ENCODE data around the gene OSBP2. TPM values are rescaled to one million over a fixed set of nuclear protein-coding genes. Genes with fewer than 3 reads are reported as not detected.

The OSBP2 gene
- total RNA-seq, 3 donors from 2014 or later = 2.9 to 5.3 (median 3.4) TPM

DNA sequence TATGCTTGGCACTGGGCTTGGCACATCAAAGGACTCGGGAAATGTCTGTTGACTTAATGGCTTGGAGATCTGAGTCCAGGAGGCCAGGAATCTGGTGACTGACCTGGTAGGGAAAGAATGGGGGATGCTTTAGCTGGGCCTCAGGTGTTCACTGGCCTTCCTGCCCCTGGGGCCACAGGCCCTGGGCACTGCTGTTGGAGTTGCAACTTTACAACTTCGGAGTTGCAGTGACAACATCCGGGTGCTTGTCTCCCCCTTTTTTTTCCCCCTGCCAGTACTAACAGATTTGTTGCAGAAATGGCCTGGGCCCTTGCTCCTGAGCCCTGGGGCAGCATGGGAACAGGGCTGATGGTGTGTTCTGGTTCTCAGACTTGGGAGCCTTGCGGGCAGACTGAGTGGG is 23.8 kb downstream of the OSBP2 start:
- TF ChIP-seq, protein P1, sequence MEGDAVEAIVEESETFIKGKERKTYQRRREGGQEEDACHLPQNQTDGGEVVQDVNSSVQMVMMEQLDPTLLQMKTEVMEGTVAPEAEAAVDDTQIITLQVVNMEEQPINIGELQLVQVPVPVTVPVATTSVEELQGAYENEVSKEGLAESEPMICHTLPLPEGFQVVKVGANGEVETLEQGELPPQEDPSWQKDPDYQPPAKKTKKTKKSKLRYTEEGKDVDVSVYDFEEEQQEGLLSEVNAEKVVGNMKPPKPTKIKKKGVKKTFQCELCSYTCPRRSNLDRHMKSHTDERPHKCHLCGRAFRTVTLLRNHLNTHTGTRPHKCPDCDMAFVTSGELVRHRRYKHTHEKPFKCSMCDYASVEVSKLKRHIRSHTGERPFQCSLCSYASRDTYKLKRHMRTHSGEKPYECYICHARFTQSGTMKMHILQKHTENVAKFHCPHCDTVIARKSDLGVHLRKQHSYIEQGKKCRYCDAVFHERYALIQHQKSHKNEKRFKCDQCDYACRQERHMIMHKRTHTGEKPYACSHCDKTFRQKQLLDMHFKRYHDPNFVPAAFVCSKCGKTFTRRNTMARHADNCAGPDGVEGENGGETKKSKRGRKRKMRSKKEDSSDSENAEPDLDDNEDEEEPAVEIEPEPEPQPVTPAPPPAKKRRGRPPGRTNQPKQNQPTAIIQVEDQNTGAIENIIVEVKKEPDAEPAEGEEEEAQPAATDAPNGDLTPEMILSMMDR (IDR thresholded peaks at IDR 0.05) = no peak
- no peaks in the 10 kb centered on the region for H3K9me3 ChIP-seq
- intact Hi-C loops (cut with DNase I, micrococcal nuclease) = no loop called here
- no peak overlapping the region for H3K4me3 ChIP-seq
- ATAC-seq (no peak), DNase-seq (no peak)
- H3K36me3 ChIP-seq (ENCODE audit: low read depth) = no peaks in the 10 kb centered on the region
- H3K4me1 ChIP-seq (ENCODE audit: low read depth) = no peaks in the 10 kb centered on the region

DNA sequence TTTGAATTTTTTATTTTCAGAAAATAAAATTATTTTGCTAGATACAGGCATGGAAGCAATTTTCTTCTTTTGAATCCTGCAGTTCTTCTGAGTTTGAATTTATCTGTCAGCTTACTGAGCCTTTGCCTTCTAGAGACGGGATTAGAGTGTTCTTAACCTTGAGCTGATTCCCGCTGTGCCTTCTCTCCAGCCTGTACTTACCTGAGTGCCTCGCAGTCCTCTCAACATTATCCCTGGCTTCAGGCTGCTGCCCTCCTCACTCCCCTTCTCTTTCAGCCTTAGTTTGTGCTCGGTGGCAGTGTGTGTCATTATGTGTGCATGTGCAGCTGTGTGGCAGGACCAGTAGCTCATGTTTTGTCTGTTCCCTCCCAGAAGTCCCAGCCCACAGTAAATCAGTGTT is 24.3 kb downstream of the OSBP2 start:
- H3K9me3 ChIP-seq = no peaks in the 10 kb centered on the region
- intact Hi-C loops (cut with DNase I, micrococcal nuclease) = no loop called here
- ATAC-seq (no peak), DNase-seq (no peak)
- TF ChIP-seq, protein P1 (IDR thresholded peaks at IDR 0.05) = no peak
- H3K4me3 ChIP-seq = no peak overlapping the region
- no peaks in the 10 kb centered on the region for H3K4me1 ChIP-seq (ENCODE audit: low read depth)
- H3K36me3 ChIP-seq (ENCODE audit: low read depth) = no peaks in the 10 kb centered on the region

DNA sequence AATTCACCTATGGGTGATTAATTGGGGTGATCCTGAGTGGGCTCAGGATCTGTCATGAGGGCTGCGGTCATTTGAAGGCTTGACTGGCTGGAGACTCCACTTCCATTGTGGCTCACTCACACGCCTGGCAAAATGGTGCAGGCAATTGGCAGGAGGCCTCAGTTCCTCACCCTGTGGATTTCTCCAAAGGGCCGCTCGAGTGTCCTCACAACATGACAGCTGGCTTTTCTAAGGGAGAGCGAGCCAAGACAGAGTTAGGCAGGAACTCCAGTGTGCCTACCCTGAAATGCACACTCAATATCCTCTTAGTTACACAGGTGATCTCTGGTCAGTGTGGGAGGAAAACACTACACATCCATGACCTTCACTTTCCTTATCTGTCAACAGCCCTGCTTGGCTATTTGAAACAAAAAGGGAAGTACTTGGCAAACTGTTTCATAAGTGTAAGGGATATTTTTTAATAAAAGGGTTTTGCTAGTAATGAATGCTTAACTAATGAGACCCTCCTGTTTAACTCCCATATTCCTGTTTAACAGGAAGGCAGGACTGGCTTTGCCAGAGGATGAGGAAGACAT is 25.7 kb downstream of the OSBP2 start:
- no peaks in the 10 kb centered on the region for H3K9me3 ChIP-seq
- no peaks in the 10 kb centered on the region for H3K36me3 ChIP-seq (ENCODE audit: low read depth)
- TF ChIP-seq, protein P1 (IDR thresholded peaks at IDR 0.05) = no peak
- H3K4me1 ChIP-seq (ENCODE audit: low read depth) = no peaks in the 10 kb centered on the region
- ATAC-seq (no peak), DNase-seq (no peak)
- intact Hi-C loops (cut with DNase I, micrococcal nuclease) = no loop called here
- H3K4me3 ChIP-seq = no peak overlapping the region

DNA sequence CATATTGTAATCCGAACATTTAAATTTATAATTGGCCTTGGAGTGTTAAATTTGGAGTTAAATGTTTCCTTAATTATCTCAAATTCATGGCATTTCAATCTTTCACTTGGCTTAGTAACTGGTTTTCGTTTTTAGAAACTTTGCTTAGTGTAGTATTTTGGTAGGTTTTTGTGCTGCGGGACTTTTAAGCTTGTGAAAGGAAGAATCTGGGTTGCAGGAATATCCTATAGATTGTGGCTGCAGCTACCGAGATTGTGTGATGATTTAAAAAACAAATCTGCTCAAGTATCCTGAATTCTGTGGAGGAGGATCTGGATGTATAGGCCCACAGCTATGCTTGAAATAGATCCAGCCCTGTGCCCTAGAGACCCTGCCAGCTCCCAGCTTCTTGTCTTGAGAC is 27.1 kb downstream of the OSBP2 start:
- ATAC-seq (no peak), DNase-seq (no peak)
- intact Hi-C loops (cut with DNase I, micrococcal nuclease) = no loop called here
- Histone ChIP-seq H3K4me3 (no peak overlapping the region), H3K36me3 (ENCODE audit: low read depth) (no peaks in the 10 kb centered on the region), H3K4me1 (ENCODE audit: low read depth) (no peaks in the 10 kb centered on the region), H3K9me3 (no peaks in the 10 kb centered on the region)
- TF ChIP-seq, protein P1 (IDR thresholded peaks at IDR 0.05) = no peak

DNA sequence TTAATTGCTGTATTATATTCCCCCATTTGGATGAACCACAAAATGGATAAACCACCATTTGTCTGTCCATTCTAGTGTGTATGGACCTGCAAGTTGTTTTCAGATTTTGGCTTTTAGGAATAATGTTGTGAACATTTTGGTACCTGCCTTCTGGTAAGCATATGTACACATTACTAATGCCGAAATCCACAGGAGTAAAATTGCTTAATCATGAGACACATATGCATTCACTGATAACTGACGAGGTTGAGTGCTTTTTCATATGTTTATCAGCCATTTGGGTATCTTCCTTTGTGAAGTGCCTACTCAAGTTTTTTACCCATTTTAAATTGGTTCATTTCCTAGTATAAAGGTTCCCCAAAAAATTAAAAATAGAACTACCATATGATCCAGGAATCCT is 34.2 kb downstream of the OSBP2 start:
- TF ChIP-seq, protein P1 (IDR thresholded peaks at IDR 0.05) = no peak
- ATAC-seq = no peak
- Histone ChIP-seq H3K36me3 (ENCODE audit: low read depth) (no peaks in the 10 kb centered on the region), H3K4me3 (no peak overlapping the region), H3K9me3 (no peaks in the 10 kb centered on the region), H3K4me1 (ENCODE audit: low read depth) (no peaks in the 10 kb centered on the region)
- intact Hi-C loops (cut with DNase I, micrococcal nuclease) = no loop called here
- no peak for DNase-seq

DNA sequence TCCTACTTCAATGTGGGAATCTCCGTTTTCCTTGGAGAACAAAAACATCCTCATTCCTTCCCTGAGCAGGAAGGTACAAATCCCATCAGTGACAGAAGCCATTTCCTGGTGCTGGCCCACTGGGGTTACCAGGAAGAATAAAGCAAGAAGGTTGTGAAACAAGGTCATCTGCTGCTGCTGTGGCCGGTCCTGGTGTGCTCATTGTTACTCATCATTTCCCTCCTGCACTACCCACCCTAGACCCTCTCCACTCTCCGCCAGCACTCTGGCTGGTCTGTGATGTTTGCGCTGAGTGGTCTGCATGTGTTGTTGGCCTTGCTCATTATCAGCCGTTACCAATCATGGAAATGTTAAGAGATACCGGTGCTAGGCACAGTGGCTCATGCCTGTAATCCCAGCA is 37.0 kb downstream of the OSBP2 start:
- no peaks in the 10 kb centered on the region for H3K36me3 ChIP-seq (ENCODE audit: low read depth)
- intact Hi-C loops (cut with DNase I, micrococcal nuclease) = no loop called here
- ATAC-seq (no peak), DNase-seq (no peak)
- TF ChIP-seq, protein P1 (IDR thresholded peaks at IDR 0.05) = no peak
- H3K4me1 ChIP-seq (ENCODE audit: low read depth) = no peaks in the 10 kb centered on the region
- no peaks in the 10 kb centered on the region for H3K9me3 ChIP-seq
- no peak overlapping the region for H3K4me3 ChIP-seq

Measured in mucosa of descending colon (tissue), 3 donors.